Liver (tissue), 9 donors: ENCODE data around the gene MYOD1. TPM values are rescaled to one million over a fixed set of nuclear protein-coding genes. Genes with fewer than 3 reads are reported as not detected.

ENCODE experiments used
- DNase-seq: peaks from one replicate; pipeline ENCODE4 v3.0.0-alpha.2; 2017; ENCODE audit warnings: low spot score
- H3K27ac ChIP-seq, 2 donors: one replicate each; pipeline ENCODE4 v1.7.0; 2013; ENCODE audit warnings: inconsistent platforms in 2 of 2, low read length in 2 of 2, control low read depth in 1 of 2, low read depth in 1 of 2, mild to moderate bottlenecking in 1 of 2
- H3K27me3 ChIP-seq, 4 donors: one replicate each; pipeline versions ENCODE4 v1.6.1 to v1.7.0; 2013; ENCODE audit warnings: low read length in 3 of 4, inconsistent platforms in 1 of 4, mild to moderate bottlenecking in 1 of 4, moderate library complexity in 1 of 4; ENCODE audit not compliant: control insufficient read depth in 4 of 4, insufficient read depth in 4 of 4
- H3K36me3 ChIP-seq, 4 donors: one replicate each; pipeline versions ENCODE4 v1.6.1 to v1.7.0; 2013; ENCODE audit warnings: low read length in 3 of 4, mild to moderate bottlenecking in 3 of 4, low read depth in 1 of 4, moderate library complexity in 1 of 4; ENCODE audit not compliant: control insufficient read depth in 4 of 4, insufficient read depth in 3 of 4
- H3K4me1 ChIP-seq, 4 donors: one replicate each; pipeline versions ENCODE4 v1.6.1 to v1.7.0; 2013; ENCODE audit warnings: low read length in 3 of 4, mild to moderate bottlenecking in 3 of 4, moderate library complexity in 1 of 4; ENCODE audit not compliant: control insufficient read depth in 4 of 4, insufficient read depth in 4 of 4
- H3K4me3 ChIP-seq, 3 donors: one replicate each; pipeline versions ENCODE4 v1.6.1 to v1.7.0; 2013; ENCODE audit warnings: low read length in 3 of 3, control low read depth in 1 of 3, low read depth in 1 of 3, mild to moderate bottlenecking in 1 of 3
- H3K9ac ChIP-seq, 2 donors: one replicate each; pipeline ENCODE4 v1.7.0; 2013; ENCODE audit warnings: low read length in 2 of 2, mild to moderate bottlenecking in 2 of 2, moderate library complexity in 2 of 2, control low read depth in 1 of 2, low read depth in 1 of 2
- H3K9me3 ChIP-seq, 4 donors: one replicate each; pipeline versions ENCODE4 v1.6.1 to v1.7.0; 2013; ENCODE audit warnings: low read length in 3 of 4; ENCODE audit not compliant: control insufficient read depth in 4 of 4
- ATF3 ChIP-seq: IDR thresholded peaks from 2 replicates; pipeline ENCODE4 v1.6.1; 2016; ENCODE audit warnings: antibody characterized with exemption
- EGR1 ChIP-seq, 2 donors: IDR thresholded peaks; 2 replicates each; pipeline ENCODE4 v1.6.1; 2016 to 2018; ENCODE audit warnings: antibody characterized with exemption in 2 of 2, low read depth in 2 of 2
- FOXA2 ChIP-seq: IDR thresholded peaks from 2 replicates; pipeline ENCODE4 v1.6.1; 2016; ENCODE audit warnings: antibody characterized with exemption
- GABPA ChIP-seq, 2 donors: IDR thresholded peaks in 1 of 2; conservative IDR thresholded peaks in 1 of 2; 2 replicates each; pipeline ENCODE4 v1.6.1; 2016; ENCODE audit warnings: antibody characterized with exemption in 2 of 2, mild to moderate bottlenecking in 1 of 2, moderate library complexity in 1 of 2
- HNF4A ChIP-seq, 2 donors: conservative IDR thresholded peaks; 2 replicates each; pipeline ENCODE4 v1.6.1; 2016; ENCODE audit warnings: antibody characterized with exemption in 2 of 2, mild to moderate bottlenecking in 2 of 2
- HNF4G ChIP-seq: IDR thresholded peaks from 2 replicates; pipeline ENCODE4 v1.6.1; 2016; ENCODE audit warnings: antibody characterized with exemption
- JUND ChIP-seq, 2 donors: IDR thresholded peaks; 2 replicates each; pipeline ENCODE4 v1.6.1; 2016; ENCODE audit warnings: antibody characterized with exemption in 2 of 2
- NR2F2 ChIP-seq: IDR thresholded peaks from 2 replicates; pipeline ENCODE4 v1.6.1; 2016; ENCODE audit warnings: antibody characterized with exemption
- RAD21 ChIP-seq, 2 donors: IDR thresholded peaks; 2 replicates each; pipeline ENCODE4 v1.6.1; 2016; ENCODE audit warnings: antibody characterized with exemption in 2 of 2, mild to moderate bottlenecking in 2 of 2
- REST ChIP-seq: IDR thresholded peaks from 2 replicates; pipeline ENCODE4 v1.6.1; 2016; ENCODE audit warnings: antibody characterized with exemption, mild to moderate bottlenecking
- SP1 ChIP-seq: IDR thresholded peaks from 2 replicates; pipeline ENCODE4 v1.6.1; 2018; ENCODE audit warnings: antibody characterized with exemption, mild to moderate bottlenecking
- TAF1 ChIP-seq: conservative IDR thresholded peaks from 2 replicates; pipeline ENCODE4 v1.6.1; 2016; ENCODE audit warnings: antibody characterized with exemption, mild to moderate bottlenecking
- YY1 ChIP-seq: IDR thresholded peaks from 2 replicates; pipeline ENCODE4 v1.6.1; 2016; ENCODE audit warnings: antibody characterized with exemption, mild to moderate bottlenecking
- ZBTB33 ChIP-seq: IDR thresholded peaks from 2 replicates; pipeline ENCODE4 v1.6.1; 2016; ENCODE audit warnings: antibody characterized with exemption
- WGBS: extraction: QIAGEN DNeasy Blood & Tissue Kit; methylation state at CpG from one replicate; pipeline ENCODE4 v1.1.7; 2013; 5-methylcytosine and 5-hydroxymethylcytosine counted together
- polyA plus RNA-seq, 2 donors: library from polyadenylated mRNA; stranded (reverse) in 1 of 2; unstranded in 1 of 2; fragments of 200-250 nt in 1 of 2; fragments of >200 nt in 1 of 2; fragmentation: Nextera tagmentation in 1 of 2; extraction: Ambion mirVana in 1 of 2; gene quantifications; one replicate each; pipeline versions ENCODE4 v1.2.1 to v1.2.3, GENCODE V29; 2013 to 2015
- total RNA-seq, 2 donors: library from RNA; depleted of rRNA; stranded (reverse); fragments of >200 nt; gene quantifications; one replicate each; pipeline ENCODE4 v1.2.3, GENCODE V29; 2014
- TF ChIP-seq, protein P1 (sequence below): fragments of 150-350 bp; IDR thresholded peaks from 2 replicates; pipeline ENCODE4 v1.5.1; 2017; ENCODE audit warnings: improper control_type of control experiment, low read depth, low read length; ENCODE audit not compliant: missing input control
- TF ChIP-seq, protein P2 (sequence below): IDR thresholded peaks from 2 replicates; pipeline ENCODE4 v1.6.1; 2016; ENCODE audit warnings: antibody characterized with exemption
- donor health status: healthy.
- donor health status: healthy.
- donor health status: healthy.
- donor health status: healthy.
- donor health status: healthy.

Gene MYOD1
- total and polyA plus RNA-seq, 4 donors, result not detected

GRCh38 chr11:17700991-17701390 lies 18.4 kb upstream of the MYOD1 start:
- Histone ChIP-seq H3K4me3 (no peak overlapping the region), H3K9me3 (peaks cover 0 to 6% (median 0%) of the 10 kb centered on the region in 4 donors), H3K27me3 (peaks cover 0 to 14% (median 3%) of the 10 kb centered on the region in 4 donors), H3K36me3 (no peaks in the 10 kb centered on the region), H3K4me1 (peaks cover 0 to under 1% (median 0%) of the 10 kb centered on the region in 4 donors), H3K27ac (no peak overlapping the region), H3K9ac (no peak overlapping the region)
- TF ChIP-seq SP1 (no peak), REST (no peak), EGR1 (IDR thresholded peaks at IDR 0.05; ENCODE audit: low read depth in 2 of 2) (no peak), HNF4G (no peak), RAD21 (IDR thresholded peaks at IDR 0.05) (no peak), GABPA (IDR thresholded peaks at IDR 0.05 in 1 of 2, conservative IDR thresholded peaks at IDR 0.05 in 1 of 2) (no peak), JUND (IDR thresholded peaks at IDR 0.05) (no peak), HNF4A (conservative IDR thresholded peaks at IDR 0.05) (no peak), FOXA2 (no peak), TAF1 (no peak), YY1 (no peak), ATF3 (no peak), ZBTB33 (no peak), NR2F2 (no peak)
- TF ChIP-seq, protein P1, sequence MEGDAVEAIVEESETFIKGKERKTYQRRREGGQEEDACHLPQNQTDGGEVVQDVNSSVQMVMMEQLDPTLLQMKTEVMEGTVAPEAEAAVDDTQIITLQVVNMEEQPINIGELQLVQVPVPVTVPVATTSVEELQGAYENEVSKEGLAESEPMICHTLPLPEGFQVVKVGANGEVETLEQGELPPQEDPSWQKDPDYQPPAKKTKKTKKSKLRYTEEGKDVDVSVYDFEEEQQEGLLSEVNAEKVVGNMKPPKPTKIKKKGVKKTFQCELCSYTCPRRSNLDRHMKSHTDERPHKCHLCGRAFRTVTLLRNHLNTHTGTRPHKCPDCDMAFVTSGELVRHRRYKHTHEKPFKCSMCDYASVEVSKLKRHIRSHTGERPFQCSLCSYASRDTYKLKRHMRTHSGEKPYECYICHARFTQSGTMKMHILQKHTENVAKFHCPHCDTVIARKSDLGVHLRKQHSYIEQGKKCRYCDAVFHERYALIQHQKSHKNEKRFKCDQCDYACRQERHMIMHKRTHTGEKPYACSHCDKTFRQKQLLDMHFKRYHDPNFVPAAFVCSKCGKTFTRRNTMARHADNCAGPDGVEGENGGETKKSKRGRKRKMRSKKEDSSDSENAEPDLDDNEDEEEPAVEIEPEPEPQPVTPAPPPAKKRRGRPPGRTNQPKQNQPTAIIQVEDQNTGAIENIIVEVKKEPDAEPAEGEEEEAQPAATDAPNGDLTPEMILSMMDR, result no peak
- TF ChIP-seq, protein P2, sequence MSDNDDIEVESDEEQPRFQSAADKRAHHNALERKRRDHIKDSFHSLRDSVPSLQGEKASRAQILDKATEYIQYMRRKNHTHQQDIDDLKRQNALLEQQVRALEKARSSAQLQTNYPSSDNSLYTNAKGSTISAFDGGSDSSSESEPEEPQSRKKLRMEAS, result no peak
- WGBS, result 92% methylated on average over 4 of the region's 4 CpGs
- DNase-seq, result no peak

DNA sequence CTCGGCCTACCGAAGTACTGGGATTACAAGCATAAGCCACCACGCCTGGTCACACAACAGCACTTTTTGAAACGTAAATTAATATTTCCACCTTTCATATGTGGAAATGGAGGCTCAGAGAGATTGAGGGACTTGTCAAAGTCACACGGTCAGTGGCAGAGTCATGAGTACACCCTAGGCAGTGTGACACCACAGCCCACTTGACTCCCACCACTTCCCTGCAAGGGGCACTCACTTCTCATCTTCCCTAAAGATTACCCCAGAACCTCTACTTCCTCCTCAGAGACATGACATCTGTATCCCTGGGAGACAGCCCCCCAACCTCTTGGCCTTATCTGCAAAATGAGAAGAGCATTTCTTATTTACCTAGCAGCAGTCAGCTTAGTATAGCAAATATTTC lies 16.5 kb upstream of the MYOD1 start:
- H3K4me3 ChIP-seq, result no peak overlapping the region
- TF ChIP-seq EGR1 (IDR thresholded peaks at IDR 0.05; ENCODE audit: low read depth in 2 of 2) (no peak), SP1 (no peak)
- no peak for DNase-seq
- H3K4me1 ChIP-seq, result no peaks in the 10 kb centered on the region
- no peak overlapping the region for H3K27ac ChIP-seq
- peaks cover 0 to 6% (median 0%) of the 10 kb centered on the region in 4 donors for H3K9me3 ChIP-seq
- H3K9ac ChIP-seq, result no peak overlapping the region
- 63% methylated on average over 5 of the region's 5 CpGs for WGBS
- no peaks in the 10 kb centered on the region for H3K36me3 ChIP-seq
- H3K27me3 ChIP-seq, result no peaks in the 10 kb centered on the region
